Endothelial cell of umbilical vein (primary cell): ENCODE measurements around the gene CFTR. TPM values are rescaled to one million over a fixed set of nuclear protein-coding genes. Genes with fewer than 3 reads are reported as not detected.

Source experiments
- BruUV-seq: library from RNA; stranded (reverse); fragments of 400-500 nt; replicated peaks from 2 replicates; lab custom pipeline; 2021; lab: Mats Ljungman, UMichigan
- CTCF ChIA-PET: fragments of 300-600, 350-600 bp; sonication (Branson Sonifier 250); formaldehyde crosslinking; loops from one replicate; lab custom pipeline; 2021; ENCODE audit warnings: antibody characterized with exemption, inconsistent platforms; lab: Charles Lee
- POLR2A ChIA-PET: fragments of 300-600, 350-600 bp; sonication (Branson Sonifier 250); formaldehyde crosslinking; loops from one replicate; lab custom pipeline; 2021; ENCODE audit warnings: antibody characterized with exemption, inconsistent platforms; lab: Charles Lee
- DNase-seq: peaks from one replicate; pipeline ENCODE4 v3.0.0-alpha.2; 2011; ENCODE audit warnings: low read depth, low spot score
- FAIRE-seq: peaks from 2 replicates; lab custom pipeline; 2011; peaks lifted over from hg19 to GRCh38; lab: Jason Lieb, UNC
- H2AFZ ChIP-seq: 2 replicates; pipeline ENCODE4 v1.6.0; 2012; ENCODE audit warnings: low read depth, low read length, control low read depth, inconsistent platforms
- H3K27ac ChIP-seq: 2 replicates; pipeline ENCODE4 v1.5.1; 2011; ENCODE audit warnings: low read depth, mild to moderate bottlenecking, control low read depth, low read length, moderate library complexity; ENCODE audit not compliant: insufficient read depth
- H3K27me3 ChIP-seq, 2 experiments: 2 replicates each; pipeline versions ENCODE4 v1.6.0 to v1.6.1; 2011; ENCODE audit warnings: low read length in 2 of 2, mixed read lengths in 1 of 2; ENCODE audit not compliant: control insufficient read depth in 2 of 2, insufficient read depth in 2 of 2
- H3K36me3 ChIP-seq, 2 experiments: 2 replicates in 1 of 2; 3 replicates in 1 of 2; pipeline ENCODE4 v1.5.1; 2011; ENCODE audit warnings: low read length in 2 of 2, mild to moderate bottlenecking in 1 of 2, moderate library complexity in 1 of 2; ENCODE audit not compliant: control insufficient read depth in 2 of 2, insufficient read depth in 2 of 2; ENCODE audit errors: extremely low read depth in 1 of 2
- H3K4me1 ChIP-seq: 3 replicates; pipeline ENCODE4 v1.5.1; 2011; ENCODE audit warnings: mild to moderate bottlenecking, low read length; ENCODE audit not compliant: control insufficient read depth, insufficient read depth; ENCODE audit errors: extremely low read depth
- H3K4me2 ChIP-seq: 2 replicates; pipeline ENCODE4 v1.6.1; 2011; ENCODE audit warnings: low read length, control low read depth, mixed read lengths; ENCODE audit not compliant: insufficient read depth
- H3K4me3 ChIP-seq, 3 experiments: fragments of 200-600 bp in 1 of 3; sonication (generic), shearing (Covaris generic) in 1 of 3; replicated peaks in 1 of 3; 2 replicates each; pipeline ENCODE4 v1.5.1; 2011 to 2016; ENCODE audit warnings: control low read depth in 3 of 3, low read length in 3 of 3, mild to moderate bottlenecking in 2 of 3, inconsistent platforms in 1 of 3, low read depth in 1 of 3, moderate library complexity in 1 of 3; ENCODE audit not compliant: insufficient read depth in 1 of 3
- H3K79me2 ChIP-seq: 2 replicates; pipeline ENCODE4 v1.6.0; 2012; ENCODE audit warnings: low read length, inconsistent platforms; ENCODE audit not compliant: control insufficient read depth, insufficient read depth
- H3K9ac ChIP-seq: replicated peaks from 2 replicates; pipeline ENCODE3; 2011; ENCODE audit warnings: low read length, control low read depth; ENCODE audit not compliant: insufficient read depth; ENCODE audit errors: extremely low read depth
- H3K9me1 ChIP-seq: replicated peaks from 3 replicates; pipeline ENCODE4 v1.6.0; 2011; ENCODE audit warnings: mild to moderate bottlenecking, low read length; ENCODE audit not compliant: control insufficient read depth, insufficient read depth; ENCODE audit errors: extremely low read depth
- H3K9me3 ChIP-seq: replicated peaks from 2 replicates; pipeline ENCODE4 v1.5.1; 2012; ENCODE audit warnings: low read length, inconsistent platforms; ENCODE audit not compliant: control insufficient read depth, insufficient read depth
- H4K20me1 ChIP-seq: replicated peaks from 2 replicates; pipeline ENCODE3; 2011; ENCODE audit warnings: mild to moderate bottlenecking, low read length; ENCODE audit not compliant: control insufficient read depth, insufficient read depth; ENCODE audit errors: extremely low read depth
- EZH2 ChIP-seq: IDR thresholded peaks from 2 replicates; pipeline ENCODE4 v1.6.1; 2012; ENCODE audit warnings: borderline replicate concordance, low read depth, mild to moderate bottlenecking, moderate library complexity, low read length, inconsistent platforms; ENCODE audit not compliant: severe bottlenecking
- FOS ChIP-seq: IDR thresholded peaks from 2 replicates; pipeline ENCODE4 v1.6.1; 2011; ENCODE audit warnings: mild to moderate bottlenecking, low read length, moderate library complexity, borderline replicate concordance; ENCODE audit not compliant: insufficient read depth
- GATA2 ChIP-seq: IDR thresholded peaks from 2 replicates; pipeline ENCODE4 v1.7.0; 2011; ENCODE audit warnings: low read depth, mild to moderate bottlenecking, moderate library complexity, mixed read lengths, low read length; ENCODE audit not compliant: insufficient read length, insufficient read depth
- JUN ChIP-seq: IDR thresholded peaks from 2 replicates; pipeline ENCODE4 v1.6.1; 2011; ENCODE audit warnings: borderline replicate concordance, low read depth; ENCODE audit not compliant: insufficient read length, insufficient read depth
- MYC ChIP-seq: IDR thresholded peaks from one replicate; pipeline ENCODE4 v1.6.1; 2011; ENCODE audit warnings: mild to moderate bottlenecking, low read depth, low read length
- POLR2A ChIP-seq: IDR thresholded peaks from 2 replicates; pipeline ENCODE4 v1.6.1; 2012; ENCODE audit warnings: low read depth, mild to moderate bottlenecking, control low read depth, low read length
- POLR2AphosphoS5 ChIP-seq: IDR thresholded peaks from 2 replicates; pipeline ENCODE4 v1.6.1; 2012; ENCODE audit warnings: low read depth, mild to moderate bottlenecking, control low read depth, low read length, moderate library complexity; ENCODE audit not compliant: insufficient read depth
- dilution Hi-C: fragments of 300-500 bp; cut with MboI; formaldehyde crosslinking; loops from one replicate; pipeline ENCODE4 v1.15.0; 2019; ENCODE audit warnings: low sequenced_read_pairs; ENCODE audit not compliant: extremely low pct_ligation_motif_present
- intact Hi-C: fragments of 100-400 bp; cut with micrococcal nuclease; formaldehyde crosslinking; loops from one replicate; pipeline ENCODE4 v1.10.0; 2022
- polyA plus RNA-seq, 4 experiments: library from polyadenylated mRNA; depleted of rRNA in 3 of 4; stranded (reverse) in 3 of 4; unstranded in 1 of 4; fragments of >200 nt; gene quantifications; 2 replicates each; pipeline versions ENCODE4 v1.2.1 to v1.2.3, GENCODE V29; 2011 to 2012; ENCODE audit warnings: missing spikeins in 1 of 4
- total RNA-seq: library from RNA; stranded (reverse); gene quantifications from 2 replicates; pipeline ENCODE4 v1.2.3, GENCODE V29; 2021
- TF ChIP-seq, protein P1 (sequence below), 2 donors: IDR thresholded peaks; 1 replicate in 1 of 2; 2 replicates in 1 of 2; pipeline ENCODE4 v1.5.1; 2011; ENCODE audit warnings: low read length in 2 of 2, mild to moderate bottlenecking in 2 of 2, moderate library complexity in 2 of 2, control low read depth in 1 of 2, inconsistent platforms in 1 of 2, low read depth in 1 of 2; ENCODE audit not compliant: insufficient read depth in 1 of 2; ENCODE audit errors: extremely low read depth in 1 of 2
- TF ChIP-seq, protein P2 (sequence below): IDR thresholded peaks from 2 replicates; pipeline ENCODE4 v1.6.1; 2011; ENCODE audit not compliant: insufficient read depth, insufficient read length

Gene CFTR
- total and polyA plus RNA-seq, 2 donors (not counting 3 experiments of a cell fraction or from before 2014, with no cell fraction given), result 0.03 TPM; not detected in 1

DNA sequence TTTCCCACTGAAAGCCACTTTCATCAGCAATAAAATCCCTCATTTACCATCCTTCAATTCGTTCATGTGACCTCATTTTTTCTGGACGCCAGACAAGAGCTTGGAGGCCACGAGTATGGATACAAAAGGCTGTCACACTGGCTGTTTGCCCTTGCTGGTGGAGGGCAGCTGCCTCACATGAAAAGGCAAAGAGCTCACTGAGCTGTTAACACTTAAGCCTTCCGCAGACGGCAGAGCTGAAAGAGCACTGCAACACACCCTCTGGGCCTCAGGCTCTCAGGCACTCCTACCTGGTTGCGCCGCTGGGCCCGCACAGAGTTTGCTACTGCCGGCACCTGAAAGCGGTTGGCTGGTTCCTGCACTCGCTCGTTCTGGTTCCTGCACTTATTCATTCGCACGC lies 193.5 kb downstream of the CFTR start:
- Histone ChIP-seq H3K27me3 (peaks cover 0 to 1% of the 10 kb centered on the region in 2 experiments), H2AFZ (peak overlapping the region; percentile 42), H3K9ac (no peak overlapping the region), H4K20me1 (no peaks in the 10 kb centered on the region), H3K4me3 (no peak overlapping the region), H3K4me1 (no peaks in the 10 kb centered on the region), H3K9me1 (no peaks in the 10 kb centered on the region), H3K36me3 (no peaks in the 10 kb centered on the region), H3K4me2 (no peak overlapping the region), H3K9me3 (no peaks in the 10 kb centered on the region), H3K79me2 (no peaks in the 10 kb centered on the region), H3K27ac (no peak overlapping the region)
- no TSS peak for BruUV-seq
- intact Hi-C loops, result loop anchor here (5.0 kb wide), 1 partner anchor 44 kb away; no protein-coding TSS in a partner anchor
- FAIRE-seq (no peak), DNase-seq (no peak)
- ChIA-PET CTCF (interaction anchor here (1.0 to 4.8 kb wide), 6 partner anchors 12 to 273 kb away, joined by 3 to 67 read pairs (median 6); no protein-coding TSS in a partner anchor), POLR2A (no interaction called here)
- TF ChIP-seq JUN, result no peak
- no peak for TF ChIP-seq GATA2
- TF ChIP-seq POLR2AphosphoS5, result no peak
- no peak for TF ChIP-seq FOS
- TF ChIP-seq, protein P1, sequence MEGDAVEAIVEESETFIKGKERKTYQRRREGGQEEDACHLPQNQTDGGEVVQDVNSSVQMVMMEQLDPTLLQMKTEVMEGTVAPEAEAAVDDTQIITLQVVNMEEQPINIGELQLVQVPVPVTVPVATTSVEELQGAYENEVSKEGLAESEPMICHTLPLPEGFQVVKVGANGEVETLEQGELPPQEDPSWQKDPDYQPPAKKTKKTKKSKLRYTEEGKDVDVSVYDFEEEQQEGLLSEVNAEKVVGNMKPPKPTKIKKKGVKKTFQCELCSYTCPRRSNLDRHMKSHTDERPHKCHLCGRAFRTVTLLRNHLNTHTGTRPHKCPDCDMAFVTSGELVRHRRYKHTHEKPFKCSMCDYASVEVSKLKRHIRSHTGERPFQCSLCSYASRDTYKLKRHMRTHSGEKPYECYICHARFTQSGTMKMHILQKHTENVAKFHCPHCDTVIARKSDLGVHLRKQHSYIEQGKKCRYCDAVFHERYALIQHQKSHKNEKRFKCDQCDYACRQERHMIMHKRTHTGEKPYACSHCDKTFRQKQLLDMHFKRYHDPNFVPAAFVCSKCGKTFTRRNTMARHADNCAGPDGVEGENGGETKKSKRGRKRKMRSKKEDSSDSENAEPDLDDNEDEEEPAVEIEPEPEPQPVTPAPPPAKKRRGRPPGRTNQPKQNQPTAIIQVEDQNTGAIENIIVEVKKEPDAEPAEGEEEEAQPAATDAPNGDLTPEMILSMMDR (IDR thresholded peaks at IDR 0.05; ENCODE audit: extremely low read depth in 1 of 2, insufficient read depth in 1 of 2, low read depth in 1 of 2, low read length in 2 of 2), result no peak
- no peak for TF ChIP-seq POLR2A
- TF ChIP-seq, protein P2, sequence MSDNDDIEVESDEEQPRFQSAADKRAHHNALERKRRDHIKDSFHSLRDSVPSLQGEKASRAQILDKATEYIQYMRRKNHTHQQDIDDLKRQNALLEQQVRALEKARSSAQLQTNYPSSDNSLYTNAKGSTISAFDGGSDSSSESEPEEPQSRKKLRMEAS, result no peak
- no peak for TF ChIP-seq EZH2
- TF ChIP-seq MYC, result no peak
- dilution Hi-C loops, result no loop called here
